A549 (cell line): ENCODE results near the gene TBC1D24.
"Not testable (repeated sequence)": the region's sequence is repeated elsewhere in the genome, so short reads cannot be mapped to it uniquely, and the experiment has no call there.

Experiments used
- EHMT2 ChIP-seq: fragments of 200-600 bp; sonication (generic); IDR thresholded peaks from 2 replicates; pipeline ENCODE4 v1.6.1; 2016; ENCODE audit warnings: antibody characterized with exemption, low read depth, mild to moderate bottlenecking, moderate library complexity
- ESRRA ChIP-seq: fragments of 150-350 bp; IDR thresholded peaks from 2 replicates; pipeline ENCODE4 v1.6.1; 2014; ENCODE audit warnings: mild to moderate bottlenecking, low read length, borderline replicate concordance
- FOSL2 ChIP-seq, 2 experiments: fragments of 450-650 bp in 1 of 2; fragments of >200 bp in 1 of 2; sonication (Bioruptor Twin) in 1 of 2; formaldehyde crosslinking; IDR thresholded peaks; 2 replicates each; pipeline versions ENCODE4 v1.5.0 to v1.6.1; 2016 to 2020; ENCODE audit warnings: mild to moderate bottlenecking in 1 of 2, moderate library complexity in 1 of 2
- JUN ChIP-seq, 2 experiments: fragments of >200 bp; sonication (Bioruptor Twin); formaldehyde crosslinking; IDR thresholded peaks; 2 replicates in 1 of 2; 3 replicates in 1 of 2; pipeline ENCODE4 v1.6.1; 2016 to 2017
- KDM1A ChIP-seq: fragments of 200-600 bp; sonication (generic); IDR thresholded peaks from 2 replicates; pipeline ENCODE4 v1.6.1; 2016; ENCODE audit warnings: low read depth, mild to moderate bottlenecking
- POLR2A ChIP-seq: IDR thresholded peaks from 2 replicates; pipeline ENCODE4 v1.6.1; 2012; ENCODE audit warnings: mild to moderate bottlenecking, low read length
- RCOR1 ChIP-seq: fragments of 150-350 bp; IDR thresholded peaks from 2 replicates; pipeline ENCODE4 v1.6.1; 2014; ENCODE audit warnings: antibody characterized with exemption, low read length, low read depth
- REST ChIP-seq: fragments of 200-600 bp; sonication (generic); IDR thresholded peaks from 2 replicates; pipeline ENCODE4 v1.6.1; 2016; ENCODE audit warnings: antibody characterized with exemption, mild to moderate bottlenecking, moderate library complexity
- RFX5 ChIP-seq: fragments of 450-650 bp; IDR thresholded peaks from 2 replicates; pipeline ENCODE4 v1.7.1; 2014; ENCODE audit warnings: antibody characterized with exemption, mild to moderate bottlenecking, moderate library complexity
- USF2 ChIP-seq: fragments of 450-650 bp; IDR thresholded peaks from 2 replicates; pipeline ENCODE4 v1.6.1; 2014; ENCODE audit warnings: antibody characterized with exemption
- TF ChIP-seq, protein P1 (sequence below): fragments of >200 bp; sonication (Bioruptor Twin); formaldehyde crosslinking; IDR thresholded peaks from 3 replicates; pipeline ENCODE4 v1.5.1; 2016

DNA sequence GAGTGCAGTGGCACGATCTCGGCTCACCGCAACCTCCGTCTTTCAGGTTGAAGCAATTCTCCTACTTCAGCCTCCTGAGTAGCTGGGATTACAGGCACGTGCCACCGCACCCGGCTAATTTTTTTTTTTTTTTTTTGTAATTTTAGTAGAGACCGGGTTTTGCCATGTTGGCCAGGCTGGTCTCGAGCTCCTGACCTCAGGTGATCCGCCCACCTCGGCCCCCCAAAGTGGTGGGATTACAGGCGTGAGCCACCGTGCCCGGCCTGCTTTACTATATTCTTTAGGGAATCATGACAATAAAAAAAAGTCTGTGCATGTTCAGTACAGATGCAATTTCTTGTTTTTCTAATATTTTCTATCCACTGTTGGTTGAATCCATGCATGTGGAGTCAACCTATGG lies 68.8 kb downstream of the TBC1D24 start:
- TF ChIP-seq POLR2A; RCOR1; EHMT2; FOSL2 (IDR thresholded peaks at IDR 0.05); FOSL2 (CRISPR knock-in tag; IDR thresholded peaks at IDR 0.05); JUN (IDR thresholded peaks at IDR 0.05); ESRRA; RFX5; REST; USF2; KDM1A: not testable (repeated sequence)
- TF ChIP-seq, protein P1, sequence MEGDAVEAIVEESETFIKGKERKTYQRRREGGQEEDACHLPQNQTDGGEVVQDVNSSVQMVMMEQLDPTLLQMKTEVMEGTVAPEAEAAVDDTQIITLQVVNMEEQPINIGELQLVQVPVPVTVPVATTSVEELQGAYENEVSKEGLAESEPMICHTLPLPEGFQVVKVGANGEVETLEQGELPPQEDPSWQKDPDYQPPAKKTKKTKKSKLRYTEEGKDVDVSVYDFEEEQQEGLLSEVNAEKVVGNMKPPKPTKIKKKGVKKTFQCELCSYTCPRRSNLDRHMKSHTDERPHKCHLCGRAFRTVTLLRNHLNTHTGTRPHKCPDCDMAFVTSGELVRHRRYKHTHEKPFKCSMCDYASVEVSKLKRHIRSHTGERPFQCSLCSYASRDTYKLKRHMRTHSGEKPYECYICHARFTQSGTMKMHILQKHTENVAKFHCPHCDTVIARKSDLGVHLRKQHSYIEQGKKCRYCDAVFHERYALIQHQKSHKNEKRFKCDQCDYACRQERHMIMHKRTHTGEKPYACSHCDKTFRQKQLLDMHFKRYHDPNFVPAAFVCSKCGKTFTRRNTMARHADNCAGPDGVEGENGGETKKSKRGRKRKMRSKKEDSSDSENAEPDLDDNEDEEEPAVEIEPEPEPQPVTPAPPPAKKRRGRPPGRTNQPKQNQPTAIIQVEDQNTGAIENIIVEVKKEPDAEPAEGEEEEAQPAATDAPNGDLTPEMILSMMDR: not testable (repeated sequence)
